Sigmoid colon (tissue), 7 donors: Measurements from ENCODE around the gene PTCSC3. TPM values are rescaled to one million over a fixed set of nuclear protein-coding genes. Genes with fewer than 3 reads are reported as not detected.

Experiments used
- DNase-seq: peaks from one replicate; pipeline ENCODE4 v3.0.0-alpha.2; 2019
- H3K27ac ChIP-seq, 4 donors: fragments of 200-600 bp; sonication (generic); one replicate each; pipeline ENCODE4 v1.5.1; 2016 to 2019; ENCODE audit warnings: mild to moderate bottlenecking in 1 of 4
- H3K27me3 ChIP-seq, 3 donors: fragments of 200-600 bp; sonication (generic); one replicate each; pipeline ENCODE4 v1.5.1; 2019; ENCODE audit warnings: mild to moderate bottlenecking in 1 of 3
- H3K36me3 ChIP-seq, 4 donors: fragments of 200-600 bp; sonication (generic); one replicate each; pipeline ENCODE4 v1.5.1; 2016 to 2019
- H3K4me1 ChIP-seq, 4 donors: fragments of 200-600 bp; sonication (generic); one replicate each; pipeline ENCODE4 v1.5.1; 2017 to 2019
- H3K4me3 ChIP-seq, 4 donors: fragments of 200-600 bp; sonication (generic); one replicate each; pipeline ENCODE4 v1.5.1; 2017 to 2019; ENCODE audit warnings: mild to moderate bottlenecking in 2 of 4, moderate library complexity in 1 of 4
- H3K9me3 ChIP-seq, 4 donors: fragments of 200-600 bp in 3 of 4; sonication (generic) in 3 of 4; one replicate each; pipeline versions ENCODE4 v1.5.1 to v1.6.1; 2013 to 2019
- CTCF ChIP-seq, 4 experiments: fragments of 450-650 bp in 3 of 4; fragments of 200-600 bp in 1 of 4; IDR thresholded peaks; one replicate each; pipeline ENCODE4 v1.5.1; 2016 to 2019; ENCODE audit warnings: antibody characterized with exemption in 4 of 4, mild to moderate bottlenecking in 3 of 4, moderate library complexity in 2 of 4
- EP300 ChIP-seq, 4 donors: sonication (generic); formaldehyde crosslinking; IDR thresholded peaks; one replicate each; pipeline ENCODE4 v1.6.1; 2017; ENCODE audit warnings: antibody characterized with exemption in 4 of 4
- POLR2A ChIP-seq, 2 donors: fragments of 450-650 bp; IDR thresholded peaks; one replicate each; pipeline ENCODE4 v1.6.1; 2016; ENCODE audit warnings: antibody characterized with exemption in 2 of 2, mild to moderate bottlenecking in 2 of 2, moderate library complexity in 2 of 2
- POLR2AphosphoS5 ChIP-seq, 4 donors: sonication (generic); formaldehyde crosslinking; IDR thresholded peaks; one replicate each; pipeline ENCODE4 v1.6.1; 2017; ENCODE audit warnings: antibody characterized with exemption in 4 of 4
- WGBS, 2 donors: extraction: QIAGEN DNeasy Blood & Tissue Kit; methylation state at CpG; one replicate each; pipeline ENCODE4 v1.1.7; 2013; 5-methylcytosine and 5-hydroxymethylcytosine counted together
- intact Hi-C: fragments of 100-400 bp; cut with DNase I; formaldehyde crosslinking; loops from one replicate; pipeline ENCODE4 v1.15.1; 2023
- polyA plus RNA-seq, 3 donors: library from polyadenylated mRNA; stranded (reverse); fragments of 200-250 nt; gene quantifications; one replicate each; pipeline ENCODE4 v1.2.3, GENCODE V29; 2013
- total RNA-seq, 4 donors: library from RNA; depleted of rRNA; stranded (reverse); fragments of >200 nt; gene quantifications; one replicate each; pipeline ENCODE4 v1.1.0, GENCODE V29; 2016
- donor health status: healthy with polysubstance abuse.
- donor health status: Bipolar disorder and iron deficiency.
- donor health status: healthy.

PTCSC3 gene
- total RNA-seq (not detected), polyA plus RNA-seq (not detected)

- Histone ChIP-seq H3K36me3 (no peaks in the 10 kb centered on the region), H3K27ac (no peak within 1 kb of the TSS), H3K9me3 (no peaks in the 10 kb centered on the region), H3K4me1 (no peaks in the 10 kb centered on the region), H3K27me3 (no peaks in the 10 kb centered on the region), H3K4me3 (no peak within 1 kb of the TSS)
- intact Hi-C loops = no loop called here
- TF ChIP-seq CTCF (IDR thresholded peaks at IDR 0.05) (no peak), POLR2AphosphoS5 (IDR thresholded peaks at IDR 0.05) (no peak), EP300 (IDR thresholded peaks at IDR 0.05) (no peak)
- 93 to 96% methylated on average over 4 of the region's 4 CpGs for WGBS, 2 donors
- DNase-seq = no peak
These were observed at the start of gene PTCSC3 for GRCh38 chr14:36176524-36176923. PTCSC3 (minus strand) TSS chr14:36176722.

GRCh38 chr14:36226164-36226563, 49.6 kb upstream of the PTCSC3 start:
- WGBS, 2 donors = 57 to 60% methylated on average over 1 of the region's 1 CpG
- DNase-seq = no peak
- Histone ChIP-seq H3K27me3 (no peaks in the 10 kb centered on the region), H3K4me1 (no peaks in the 10 kb centered on the region), H3K9me3 (no peaks in the 10 kb centered on the region), H3K4me3 (no peak overlapping the region), H3K36me3 (no peaks in the 10 kb centered on the region), H3K27ac (no peak overlapping the region)
- TF ChIP-seq EP300 (IDR thresholded peaks at IDR 0.05) (no peak), POLR2A (IDR thresholded peaks at IDR 0.05) (no peak)
- intact Hi-C loops = no loop called here

GRCh38 chr14:36224176-36224575, 47.7 kb upstream of the PTCSC3 start:
- 86 to 92% methylated on average over 9 of the region's 9 CpGs for WGBS, 2 donors

GRCh38 chr14:36223558-36223957, 47.0 kb upstream of the PTCSC3 start:
- Histone ChIP-seq H3K4me1 (no peaks in the 10 kb centered on the region), H3K9me3 (no peaks in the 10 kb centered on the region), H3K4me3 (no peak overlapping the region), H3K27me3 (no peaks in the 10 kb centered on the region), H3K36me3 (no peaks in the 10 kb centered on the region), H3K27ac (no peak overlapping the region)
- TF ChIP-seq EP300 (IDR thresholded peaks at IDR 0.05) (no peak), POLR2AphosphoS5 (IDR thresholded peaks at IDR 0.05) (no peak), CTCF (IDR thresholded peaks at IDR 0.05) (no peak), POLR2A (IDR thresholded peaks at IDR 0.05) (no peak)
- WGBS, 2 donors = 87 to 90% methylated on average over 3 of the region's 3 CpGs
- DNase-seq = no peak
- intact Hi-C loops = no loop called here

More at GRCh38 chr14:36224176-36224575, 47.7 kb upstream of the PTCSC3 start:
- no peaks in the 10 kb centered on the region for H3K27me3 ChIP-seq
- H3K27ac ChIP-seq = no peak overlapping the region
- no peak overlapping the region for H3K4me3 ChIP-seq
- H3K4me1 ChIP-seq = no peaks in the 10 kb centered on the region
- intact Hi-C loops = no loop called here
- DNase-seq = no peak
- TF ChIP-seq POLR2AphosphoS5 (IDR thresholded peaks at IDR 0.05) (no peak), CTCF (IDR thresholded peaks at IDR 0.05) (no peak), EP300 (IDR thresholded peaks at IDR 0.05) (no peak), POLR2A (IDR thresholded peaks at IDR 0.05) (no peak)
- no peaks in the 10 kb centered on the region for H3K9me3 ChIP-seq
- no peaks in the 10 kb centered on the region for H3K36me3 ChIP-seq

GRCh38 chr14:36222952-36223468, 46.5 kb upstream of the PTCSC3 start:
- Histone ChIP-seq H3K27me3 (no peaks in the 10 kb centered on the region), H3K4me1 (no peaks in the 10 kb centered on the region), H3K4me3 (no peak overlapping the region), H3K36me3 (no peaks in the 10 kb centered on the region), H3K9me3 (no peaks in the 10 kb centered on the region), H3K27ac (no peak overlapping the region)
- TF ChIP-seq POLR2A (IDR thresholded peaks at IDR 0.05) (no peak), POLR2AphosphoS5 (IDR thresholded peaks at IDR 0.05) (no peak), CTCF (IDR thresholded peaks at IDR 0.05) (no peak), EP300 (IDR thresholded peaks at IDR 0.05) (no peak)
- intact Hi-C loops = no loop called here
- no peak for DNase-seq
- 76 to 84% methylated on average over 5 of the region's 5 CpGs for WGBS, 2 donors
